ENCODE results near the gene MARK1.

Gene MARK1

GRCh38 chr1:220687809-220688208 lies 159.9 kb downstream of the MARK1 start:
- in situ Hi-C loops (cut with MboI; ENCODE audit: low sequenced_read_pairs) = no loop called here

- in situ Hi-C loops (cut with MboI; ENCODE audit: low sequenced_read_pairs) = no loop called here
Measured at GRCh38 chr1:220689666-220690065, 161.7 kb downstream of the MARK1 start.

GRCh38 chr1:220690140-220691052 lies 162.5 kb downstream of the MARK1 start, which contains the start of gene C1orf115:
Gene C1orf115 (plus strand): TSS chr1:220690363. CDS start chr1:220690403, 40 bp downstream.
- in situ Hi-C loops (cut with MboI; ENCODE audit: low sequenced_read_pairs) = no loop called here

- in situ Hi-C loops (cut with MboI; ENCODE audit: low sequenced_read_pairs) = no loop called here
Measured at GRCh38 chr1:220691053-220691684, 163.2 kb downstream of the MARK1 start.

- in situ Hi-C loops (cut with MboI; ENCODE audit: low sequenced_read_pairs) = no loop called here
Measured at GRCh38 chr1:220692436-220693228, 164.7 kb downstream of the MARK1 start.

- in situ Hi-C loops (cut with MboI; ENCODE audit: low sequenced_read_pairs) = no loop called here
Measured at GRCh38 chr1:220694866-220695382, 167.0 kb downstream of the MARK1 start.

- in situ Hi-C loops (cut with MboI; ENCODE audit: low sequenced_read_pairs) = no loop called here
Measured at GRCh38 chr1:220695426-220695825, 167.5 kb downstream of the MARK1 start.

- in situ Hi-C loops (cut with MboI; ENCODE audit: low sequenced_read_pairs) = no loop called here
Measured at GRCh38 chr1:220696226-220696862, 168.4 kb downstream of the MARK1 start.

GRCh38 chr1:220696863-220697231 lies 168.9 kb downstream of the MARK1 start:
- in situ Hi-C loops (cut with MboI; ENCODE audit: low sequenced_read_pairs) = no loop called here

GRCh38 chr1:220697326-220697725 lies 169.4 kb downstream of the MARK1 start:
- in situ Hi-C loops (cut with MboI; ENCODE audit: low sequenced_read_pairs) = no loop called here

- in situ Hi-C loops (cut with MboI; ENCODE audit: low sequenced_read_pairs) = no loop called here
Measured at GRCh38 chr1:220698607-220699016, 170.7 kb downstream of the MARK1 start.

GRCh38 chr1:220699044-220699443 lies 171.1 kb downstream of the MARK1 start:
- in situ Hi-C loops (cut with MboI; ENCODE audit: low sequenced_read_pairs) = no loop called here

- in situ Hi-C loops (cut with MboI; ENCODE audit: low sequenced_read_pairs) = no loop called here
Measured at GRCh38 chr1:220700556-220701179, 172.7 kb downstream of the MARK1 start.

- in situ Hi-C loops (cut with MboI; ENCODE audit: low sequenced_read_pairs) = no loop called here
Measured at GRCh38 chr1:220701974-220702373, 174.0 kb downstream of the MARK1 start.

- in situ Hi-C loops (cut with MboI; ENCODE audit: low sequenced_read_pairs) = no loop called here
Measured at GRCh38 chr1:220702733-220703270, 174.9 kb downstream of the MARK1 start.

- in situ Hi-C loops (cut with MboI; ENCODE audit: low sequenced_read_pairs) = no loop called here
Measured at GRCh38 chr1:220703305-220703704, 175.4 kb downstream of the MARK1 start.

- in situ Hi-C loops (cut with MboI; ENCODE audit: low sequenced_read_pairs) = no loop called here
Measured at GRCh38 chr1:220705782-220706181, 177.8 kb downstream of the MARK1 start.

- in situ Hi-C loops (cut with MboI; ENCODE audit: low sequenced_read_pairs) = no loop called here
Measured at GRCh38 chr1:220706480-220706879, 178.5 kb downstream of the MARK1 start.

GRCh38 chr1:220707160-220707559 lies 179.2 kb downstream of the MARK1 start:
- in situ Hi-C loops (cut with MboI; ENCODE audit: low sequenced_read_pairs) = no loop called here

GRCh38 chr1:220708244-220708643 lies 180.3 kb downstream of the MARK1 start:
- in situ Hi-C loops (cut with MboI; ENCODE audit: low sequenced_read_pairs) = no loop called here

Data from hTERT RPE-1 (cell line).